22Rv1 (cell line): ENCODE data around the gene SERPINE1.

Source experiments
- ZFX ChIP-seq: fragments of 450-650 bp; IDR thresholded peaks from 2 replicates; pipeline ENCODE4 v1.6.1; 2017; ENCODE audit warnings: antibody characterized with exemption, borderline replicate concordance
- TF ChIP-seq, protein P1 (sequence below): fragments of 450-650 bp; IDR thresholded peaks from 2 replicates; pipeline ENCODE4 v1.5.1; 2017; ENCODE audit warnings: mild to moderate bottlenecking

DNA sequence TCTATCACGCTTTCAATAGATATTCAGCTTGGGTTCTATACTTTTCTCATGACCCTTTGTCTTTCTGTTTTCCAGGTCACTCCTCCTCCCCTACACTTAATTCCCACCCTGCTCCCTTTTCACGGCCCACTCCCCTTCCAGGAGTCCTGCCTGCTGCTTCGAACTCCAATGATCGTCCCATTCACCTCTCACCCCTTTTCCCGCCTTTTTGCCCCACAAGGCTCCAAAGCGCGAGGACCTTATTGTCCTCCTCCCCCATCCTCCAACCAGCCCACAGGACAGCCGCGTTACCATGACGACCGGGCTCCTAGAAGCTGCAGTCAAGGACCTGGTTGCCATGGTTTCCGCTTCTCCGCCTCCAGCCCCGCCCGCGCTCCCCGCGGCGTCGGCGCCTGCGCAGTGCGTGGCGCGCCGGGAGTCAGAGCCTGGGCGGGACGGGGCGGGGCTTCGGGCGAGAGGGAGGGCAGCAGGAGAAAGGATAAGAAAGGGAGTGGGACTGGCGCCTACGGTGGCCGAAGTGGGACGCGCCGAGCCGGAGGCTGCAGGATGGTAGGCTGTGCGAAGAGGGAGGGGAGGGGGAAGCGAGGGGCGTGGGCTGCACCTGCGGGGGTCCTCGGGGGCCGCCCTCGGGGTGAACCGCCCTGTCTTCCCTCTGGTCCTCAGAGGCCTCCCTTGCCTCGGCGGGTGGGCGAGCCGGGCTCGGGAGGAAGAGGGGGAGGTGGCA lies 27.2 kb downstream of the SERPINE1 start, which contains the start of gene AP1S1:
- TF ChIP-seq, protein P1, sequence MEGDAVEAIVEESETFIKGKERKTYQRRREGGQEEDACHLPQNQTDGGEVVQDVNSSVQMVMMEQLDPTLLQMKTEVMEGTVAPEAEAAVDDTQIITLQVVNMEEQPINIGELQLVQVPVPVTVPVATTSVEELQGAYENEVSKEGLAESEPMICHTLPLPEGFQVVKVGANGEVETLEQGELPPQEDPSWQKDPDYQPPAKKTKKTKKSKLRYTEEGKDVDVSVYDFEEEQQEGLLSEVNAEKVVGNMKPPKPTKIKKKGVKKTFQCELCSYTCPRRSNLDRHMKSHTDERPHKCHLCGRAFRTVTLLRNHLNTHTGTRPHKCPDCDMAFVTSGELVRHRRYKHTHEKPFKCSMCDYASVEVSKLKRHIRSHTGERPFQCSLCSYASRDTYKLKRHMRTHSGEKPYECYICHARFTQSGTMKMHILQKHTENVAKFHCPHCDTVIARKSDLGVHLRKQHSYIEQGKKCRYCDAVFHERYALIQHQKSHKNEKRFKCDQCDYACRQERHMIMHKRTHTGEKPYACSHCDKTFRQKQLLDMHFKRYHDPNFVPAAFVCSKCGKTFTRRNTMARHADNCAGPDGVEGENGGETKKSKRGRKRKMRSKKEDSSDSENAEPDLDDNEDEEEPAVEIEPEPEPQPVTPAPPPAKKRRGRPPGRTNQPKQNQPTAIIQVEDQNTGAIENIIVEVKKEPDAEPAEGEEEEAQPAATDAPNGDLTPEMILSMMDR = no peak
- no peak for TF ChIP-seq ZFX
